ENCODE measurements around the gene PODN. TPM values are rescaled to one million over a fixed set of nuclear protein-coding genes. Genes with fewer than 3 reads are reported as not detected.

Gene PODN
- total RNA-seq, 1 donor from 2014 or later: 56.5 TPM

- no peak overlapping the region for H3K4me3 ChIP-seq
- TF ChIP-seq CTCF (IDR thresholded peaks at IDR 0.05): no peak
- ATAC-seq (peak; percentile 22), DNase-seq (peak; percentile 36)
- intact Hi-C loops (cut with DNase I): no loop called here
- no peaks in the 10 kb centered on the region for H3K27me3 ChIP-seq
- no peaks in the 10 kb centered on the region for H3K36me3 ChIP-seq
- no peaks in the 10 kb centered on the region for H3K9me3 ChIP-seq
- peaks cover 24% of the 10 kb centered on the region for H3K4me1 ChIP-seq
- no peak overlapping the region for H3K27ac ChIP-seq
Measured at GRCh38 chr1:53125623-53126360, 63.8 kb downstream of the PODN start.

GRCh38 chr1:53126495-53126894 is 64.5 kb downstream of the PODN start:
- Histone ChIP-seq H3K27me3 (no peaks in the 10 kb centered on the region), H3K36me3 (no peaks in the 10 kb centered on the region), H3K9me3 (no peaks in the 10 kb centered on the region), H3K4me1 (peaks cover 24% of the 10 kb centered on the region), H3K27ac (no peak overlapping the region), H3K4me3 (no peak overlapping the region)
- no peak for TF ChIP-seq CTCF (IDR thresholded peaks at IDR 0.05)
- peak; percentile 12 for DNase-seq
- ATAC-seq: no peak
- intact Hi-C loops (cut with DNase I): no loop called here

- ATAC-seq: no peak
Measured at GRCh38 chr1:53127546-53127945, 65.5 kb downstream of the PODN start.

GRCh38 chr1:53128401-53128800 is 66.4 kb downstream of the PODN start:
- DNase-seq (peak; percentile 6), ATAC-seq (no peak)
- H3K36me3 ChIP-seq: no peaks in the 10 kb centered on the region
- H3K27ac ChIP-seq: no peak overlapping the region
- no peak for TF ChIP-seq CTCF (IDR thresholded peaks at IDR 0.05)
- H3K9me3 ChIP-seq: no peaks in the 10 kb centered on the region
- H3K4me3 ChIP-seq: no peak overlapping the region
- no peaks in the 10 kb centered on the region for H3K27me3 ChIP-seq
- intact Hi-C loops (cut with DNase I): no loop called here
- peaks cover 9% of the 10 kb centered on the region for H3K4me1 ChIP-seq

More at GRCh38 chr1:53127546-53127945, 65.5 kb downstream of the PODN start:
- H3K4me3 ChIP-seq: no peak overlapping the region
- H3K4me1 ChIP-seq: peaks cover 18% of the 10 kb centered on the region
- intact Hi-C loops (cut with DNase I): no loop called here
- TF ChIP-seq CTCF (IDR thresholded peaks at IDR 0.05): no peak
- no peaks in the 10 kb centered on the region for H3K36me3 ChIP-seq
- peak; percentile 52 for DNase-seq
- H3K9me3 ChIP-seq: no peaks in the 10 kb centered on the region
- no peaks in the 10 kb centered on the region for H3K27me3 ChIP-seq
- no peak overlapping the region for H3K27ac ChIP-seq

GRCh38 chr1:53129891-53130597 is 68.0 kb downstream of the PODN start:
- intact Hi-C loops (cut with DNase I): no loop called here
- no peaks in the 10 kb centered on the region for H3K36me3 ChIP-seq
- no peak for DNase-seq
- H3K27me3 ChIP-seq: no peaks in the 10 kb centered on the region
- ATAC-seq: no peak
- no peak for TF ChIP-seq CTCF (IDR thresholded peaks at IDR 0.05)
- H3K27ac ChIP-seq: no peak overlapping the region
- peaks cover 8% of the 10 kb centered on the region for H3K4me1 ChIP-seq
- H3K9me3 ChIP-seq: no peaks in the 10 kb centered on the region
- no peak overlapping the region for H3K4me3 ChIP-seq
